Measurements from ENCODE around the gene TMEM41A. TPM values are rescaled to one million over a fixed set of nuclear protein-coding genes. Genes with fewer than 3 reads are reported as not detected.

The TMEM41A gene
- total and polyA plus RNA-seq, 12 donors, result 8.7 to 12.7 (median 10.7) TPM

GRCh38 chr3:185442031-185442430, 56.8 kb downstream of the TMEM41A start:
- intact Hi-C loops (cut with DNase I), result no loop called here
- ATAC-seq (no peak), DNase-seq (no peak)
- TF ChIP-seq CTCF (IDR thresholded peaks at IDR 0.05), result no peak
- WGBS, 2 donors, result 96% methylated on average over 6 of the region's 6 CpGs
- no peaks in the 10 kb centered on the region for H3K9me3 ChIP-seq
- no peak overlapping the region for H3K27ac ChIP-seq
- no peaks in the 10 kb centered on the region for H3K4me1 ChIP-seq
- H3K27me3 ChIP-seq, result no peaks in the 10 kb centered on the region
- H3K36me3 ChIP-seq, result peaks cover 0 to 24% (median 0%) of the 10 kb centered on the region in 9 donors
- no peak overlapping the region for H3K4me3 ChIP-seq

- peaks cover 0 to 24% (median 0%) of the 10 kb centered on the region in 9 donors for H3K36me3 ChIP-seq
- no peaks in the 10 kb centered on the region for H3K9me3 ChIP-seq
- H3K27ac ChIP-seq, result no peak overlapping the region
- 91% methylated on average over 7 of the region's 7 CpGs for WGBS, 2 donors
- no peak for TF ChIP-seq CTCF (IDR thresholded peaks at IDR 0.05)
- DNase-seq, result no peak
- ATAC-seq, result no peak
- no peaks in the 10 kb centered on the region for H3K27me3 ChIP-seq
- intact Hi-C loops (cut with DNase I), result no loop called here
- no peak overlapping the region for H3K4me3 ChIP-seq
- no peaks in the 10 kb centered on the region for H3K4me1 ChIP-seq
Observed at GRCh38 chr3:185439745-185440466, 58.9 kb downstream of the TMEM41A start.

Other genes with a start within 250 kb of the TMEM41A start
- gene EHHADH, start 245.0 kb downstream of the TMEM41A start, total RNA-seq, result 10 to 100 TPM; 15.0 to 31.0 (median 20.4) TPM
- 1 to 10 TPM; 3.8 to 4.4 TPM for gene EHHADH, start 245.0 kb downstream of the TMEM41A start, polyA plus RNA-seq
- gene MAP3K13, start 135.9 kb downstream of the TMEM41A start, total RNA-seq, result 10 to 100 TPM in 6 of 10 donors, 1 to 10 TPM in 4; 7.1 to 14.9 (median 11.3) TPM
- 1 to 10 TPM; 9.8 TPM for gene MAP3K13, start 135.9 kb downstream of the TMEM41A start, polyA plus RNA-seq
- 1 to 10 TPM in 1 of 10 donors, under 1 TPM in 9; 0.12 to 1.7 (median 0.42) TPM for gene LIPH, start 53.6 kb upstream of the TMEM41A start, total RNA-seq
- not detected for gene LIPH, start 53.6 kb upstream of the TMEM41A start, polyA plus RNA-seq
- gene SENP2, start 87.3 kb upstream of the TMEM41A start, total RNA-seq, result 10 to 100 TPM; 26.6 to 46.5 (median 39.0) TPM
- 1 to 10 TPM; 7.9 to 8.0 TPM for gene SENP2, start 87.3 kb upstream of the TMEM41A start, polyA plus RNA-seq